ENCODE results near the gene EML4.

DNA sequence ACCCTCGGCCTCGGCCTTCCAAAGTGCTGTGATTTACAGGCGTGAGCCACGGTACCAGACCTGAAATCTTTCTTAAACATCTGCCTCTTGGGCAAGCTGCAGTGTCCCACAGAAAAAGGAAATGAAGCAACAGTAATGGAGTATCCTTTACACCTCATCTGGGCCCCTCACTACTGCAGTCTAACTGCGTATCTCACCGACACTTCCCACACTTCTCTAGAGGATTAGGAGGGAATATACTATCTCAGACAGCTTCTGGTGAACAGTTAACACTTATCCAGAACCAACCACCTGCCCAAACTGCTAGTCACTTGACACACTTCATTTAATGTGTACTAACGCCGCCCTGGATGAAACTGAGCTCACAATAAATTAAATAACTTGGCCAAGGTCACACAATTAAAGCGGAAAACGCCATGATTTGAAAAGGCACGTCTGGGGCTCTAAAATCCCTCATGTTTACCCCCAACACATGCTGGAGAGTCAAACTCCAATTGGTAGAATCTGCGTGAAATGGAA lies 190.9 kb downstream of the EML4 start:
- TF ChIP-seq, protein P1, sequence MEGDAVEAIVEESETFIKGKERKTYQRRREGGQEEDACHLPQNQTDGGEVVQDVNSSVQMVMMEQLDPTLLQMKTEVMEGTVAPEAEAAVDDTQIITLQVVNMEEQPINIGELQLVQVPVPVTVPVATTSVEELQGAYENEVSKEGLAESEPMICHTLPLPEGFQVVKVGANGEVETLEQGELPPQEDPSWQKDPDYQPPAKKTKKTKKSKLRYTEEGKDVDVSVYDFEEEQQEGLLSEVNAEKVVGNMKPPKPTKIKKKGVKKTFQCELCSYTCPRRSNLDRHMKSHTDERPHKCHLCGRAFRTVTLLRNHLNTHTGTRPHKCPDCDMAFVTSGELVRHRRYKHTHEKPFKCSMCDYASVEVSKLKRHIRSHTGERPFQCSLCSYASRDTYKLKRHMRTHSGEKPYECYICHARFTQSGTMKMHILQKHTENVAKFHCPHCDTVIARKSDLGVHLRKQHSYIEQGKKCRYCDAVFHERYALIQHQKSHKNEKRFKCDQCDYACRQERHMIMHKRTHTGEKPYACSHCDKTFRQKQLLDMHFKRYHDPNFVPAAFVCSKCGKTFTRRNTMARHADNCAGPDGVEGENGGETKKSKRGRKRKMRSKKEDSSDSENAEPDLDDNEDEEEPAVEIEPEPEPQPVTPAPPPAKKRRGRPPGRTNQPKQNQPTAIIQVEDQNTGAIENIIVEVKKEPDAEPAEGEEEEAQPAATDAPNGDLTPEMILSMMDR (IDR thresholded peaks at IDR 0.05): no peak
- no peak for TF ChIP-seq POLR2AphosphoS5 (IDR thresholded peaks at IDR 0.05)
